ENCODE data around the gene FILIP1L. TPM values are rescaled to one million over a fixed set of nuclear protein-coding genes. Genes with fewer than 3 reads are reported as not detected.

FILIP1L gene
- total RNA-seq, 1 experiment from 2014 or later: 0.07 TPM

GRCh38 chr3:99895131-99895696 is 219.1 kb downstream of the FILIP1L start:
- no peaks in the 10 kb centered on the region for H3K36me3 ChIP-seq (replicated peaks; ENCODE audit: control insufficient read depth, insufficient read depth, low read length)
- DNase-seq: no peak

DNA sequence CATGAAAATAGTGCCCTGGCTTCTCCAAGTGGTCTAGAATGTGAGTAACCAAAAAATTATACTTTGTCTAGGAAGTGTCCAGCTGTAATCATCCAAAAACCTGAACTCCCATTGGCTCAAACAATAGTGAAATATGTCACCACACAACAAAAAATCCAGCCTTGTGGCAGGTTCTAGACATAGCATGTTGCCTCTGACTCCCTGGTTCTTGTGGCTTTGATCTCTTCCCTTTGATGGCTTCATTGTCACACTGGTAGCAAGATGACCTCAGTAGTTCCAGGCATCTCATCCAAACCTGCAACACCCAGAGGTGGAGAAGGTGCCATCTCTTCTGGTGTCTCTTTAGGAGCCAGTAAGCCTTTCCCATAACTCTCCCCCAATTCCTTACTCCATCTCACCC is 222.0 kb downstream of the FILIP1L start:
- Histone ChIP-seq H3K36me3 (replicated peaks; ENCODE audit: control insufficient read depth, insufficient read depth, low read length) (no peaks in the 10 kb centered on the region), H3K4me3 (ENCODE audit: insufficient read depth, low read depth, low read length) (no peak overlapping the region), H3K27me3 (ENCODE audit: control insufficient read depth, insufficient read depth, low read length) (no peaks in the 10 kb centered on the region)
- no peak for DNase-seq

More at GRCh38 chr3:99895131-99895696, 219.1 kb downstream of the FILIP1L start:
- H3K4me3 ChIP-seq (ENCODE audit: insufficient read depth, low read depth, low read length): no peak overlapping the region
- no peaks in the 10 kb centered on the region for H3K27me3 ChIP-seq (ENCODE audit: control insufficient read depth, insufficient read depth, low read length)

DNA sequence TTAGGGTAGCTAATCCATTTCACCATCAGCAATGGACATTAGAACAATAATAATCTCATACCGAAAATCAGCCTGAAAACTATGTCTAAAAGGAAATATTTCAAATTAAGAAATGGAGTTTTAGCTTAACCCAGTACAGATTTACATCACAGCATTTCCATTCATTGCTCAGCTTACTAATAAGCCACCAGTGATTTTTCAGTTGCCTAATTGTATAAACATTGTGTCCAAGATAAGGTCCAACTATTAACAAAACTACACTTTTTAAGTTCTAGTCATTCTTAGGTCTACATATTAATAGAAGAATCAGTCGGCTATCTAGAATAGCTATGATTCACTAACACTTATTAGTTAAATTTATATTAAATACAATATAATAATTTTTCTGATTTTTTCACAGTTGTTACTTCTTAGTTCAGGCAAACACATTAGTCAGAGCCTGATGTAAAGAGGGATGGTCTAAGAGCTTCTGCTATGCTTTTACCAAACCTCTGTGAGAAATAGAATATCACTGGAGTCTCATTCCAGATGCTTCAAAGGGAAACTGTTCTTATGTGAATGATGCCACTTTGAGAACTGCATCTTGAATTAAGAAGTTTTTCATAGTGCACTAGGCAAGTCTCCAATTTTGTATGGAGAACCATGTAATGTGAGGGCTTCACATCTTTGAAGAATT is 222.6 kb downstream of the FILIP1L start:
- DNase-seq: no peak
- H3K27me3 ChIP-seq (ENCODE audit: control insufficient read depth, insufficient read depth, low read length): no peaks in the 10 kb centered on the region
- H3K36me3 ChIP-seq (replicated peaks; ENCODE audit: control insufficient read depth, insufficient read depth, low read length): no peaks in the 10 kb centered on the region
- H3K4me3 ChIP-seq (ENCODE audit: insufficient read depth, low read depth, low read length): no peak overlapping the region

- Histone ChIP-seq H3K27me3 (ENCODE audit: control insufficient read depth, insufficient read depth, low read length) (no peaks in the 10 kb centered on the region), H3K36me3 (replicated peaks; ENCODE audit: control insufficient read depth, insufficient read depth, low read length) (no peaks in the 10 kb centered on the region), H3K4me3 (ENCODE audit: insufficient read depth, low read depth, low read length) (no peak overlapping the region)
- DNase-seq: no peak
Measured at GRCh38 chr3:99885851-99886250, 228.4 kb downstream of the FILIP1L start.

- H3K4me3 ChIP-seq (ENCODE audit: insufficient read depth, low read depth, low read length): no peak overlapping the region
- DNase-seq: no peak
- H3K27me3 ChIP-seq (ENCODE audit: control insufficient read depth, insufficient read depth, low read length): no peaks in the 10 kb centered on the region
- H3K36me3 ChIP-seq (replicated peaks; ENCODE audit: control insufficient read depth, insufficient read depth, low read length): no peaks in the 10 kb centered on the region
Measured at GRCh38 chr3:99885085-99885484, 229.2 kb downstream of the FILIP1L start.

- H3K36me3 ChIP-seq (replicated peaks; ENCODE audit: control insufficient read depth, insufficient read depth, low read length): no peaks in the 10 kb centered on the region
- DNase-seq: no peak
- H3K27me3 ChIP-seq (ENCODE audit: control insufficient read depth, insufficient read depth, low read length): no peaks in the 10 kb centered on the region; the same call in 1 of the 2 replicates
Measured at GRCh38 chr3:99884484-99884883, 229.8 kb downstream of the FILIP1L start.

GRCh38 chr3:99883693-99884092 is 230.6 kb downstream of the FILIP1L start:
- H3K27me3 ChIP-seq (ENCODE audit: control insufficient read depth, insufficient read depth, low read length): peaks cover 2% of the 10 kb centered on the region; the same call in 1 of the 2 replicates
- no peak overlapping the region for H3K4me3 ChIP-seq (ENCODE audit: insufficient read depth, low read depth, low read length)
- no peaks in the 10 kb centered on the region for H3K36me3 ChIP-seq (replicated peaks; ENCODE audit: control insufficient read depth, insufficient read depth, low read length)
- DNase-seq: no peak

More at GRCh38 chr3:99884484-99884883, 229.8 kb downstream of the FILIP1L start:
- H3K4me3 ChIP-seq (ENCODE audit: insufficient read depth, low read depth, low read length): no peak overlapping the region

- no peak for DNase-seq
- Histone ChIP-seq H3K4me3 (ENCODE audit: insufficient read depth, low read depth, low read length) (no peak overlapping the region), H3K36me3 (replicated peaks; ENCODE audit: control insufficient read depth, insufficient read depth, low read length) (no peaks in the 10 kb centered on the region)
Measured at GRCh38 chr3:99883138-99883461, 231.2 kb downstream of the FILIP1L start.

DNA sequence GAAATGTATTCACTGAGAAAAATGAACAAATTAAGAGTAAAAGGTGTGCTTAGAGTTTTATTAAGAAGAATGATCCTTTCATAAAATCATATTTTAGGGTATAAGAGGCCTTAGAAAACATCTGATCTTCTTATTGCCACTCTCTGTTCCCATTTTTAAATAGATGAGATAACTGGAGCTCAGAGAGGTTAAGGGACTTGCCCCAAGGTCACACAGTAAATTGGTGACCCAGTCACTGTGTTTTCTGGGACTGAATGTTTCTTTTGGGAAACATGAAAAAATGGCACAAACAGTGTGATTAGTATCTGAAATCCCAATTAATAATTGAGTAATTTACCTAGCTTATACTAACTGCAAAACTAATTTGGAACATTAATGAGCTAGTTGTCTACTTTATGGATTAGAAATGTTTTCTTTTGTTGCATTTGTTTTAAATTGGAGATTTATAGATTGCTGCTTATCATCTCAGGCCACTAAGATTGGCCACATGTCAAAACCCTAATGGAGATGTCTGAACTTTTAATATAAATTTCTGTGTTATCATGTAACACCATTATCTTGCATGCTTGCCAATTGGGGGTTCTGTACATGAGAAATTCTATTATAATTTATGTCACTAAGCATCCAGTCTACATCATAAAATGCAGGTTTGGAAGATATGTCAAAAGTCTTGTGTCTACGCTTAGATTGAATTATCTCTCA is 231.7 kb downstream of the FILIP1L start:
- no peaks in the 10 kb centered on the region for H3K36me3 ChIP-seq (replicated peaks; ENCODE audit: control insufficient read depth, insufficient read depth, low read length)
- H3K27me3 ChIP-seq (ENCODE audit: control insufficient read depth, insufficient read depth, low read length): peaks cover 10% of the 10 kb centered on the region; the same call in 1 of the 2 replicates
- DNase-seq: no peak
- H3K4me3 ChIP-seq (ENCODE audit: insufficient read depth, low read depth, low read length): no peak overlapping the region

More at GRCh38 chr3:99883138-99883461, 231.2 kb downstream of the FILIP1L start:
- peaks cover 5% of the 10 kb centered on the region; the same call in 1 of the 2 replicates for H3K27me3 ChIP-seq (ENCODE audit: control insufficient read depth, insufficient read depth, low read length)

DNA sequence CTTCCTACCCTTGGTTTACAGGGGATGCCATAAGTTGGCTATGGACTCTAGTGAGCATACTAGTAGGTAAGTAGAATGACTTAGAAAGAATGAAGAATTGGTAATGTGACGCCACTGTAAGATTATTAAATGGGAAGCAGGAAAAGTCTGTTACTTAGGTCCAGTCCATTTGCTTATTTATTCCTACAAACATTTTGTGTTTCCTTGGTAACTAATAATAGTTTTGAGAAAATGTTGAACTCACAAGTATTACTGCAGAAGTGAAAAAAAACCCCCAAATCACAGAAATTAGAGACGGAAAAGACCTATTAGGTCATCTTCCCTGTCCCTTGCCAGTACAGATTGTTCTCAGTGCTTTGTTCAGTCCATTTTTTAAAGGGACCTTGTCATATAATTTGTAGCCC is 233.2 kb downstream of the FILIP1L start:
- no peak for DNase-seq
- H3K27me3 ChIP-seq (ENCODE audit: control insufficient read depth, insufficient read depth, low read length): peaks cover 21% of the 10 kb centered on the region; the same call in 1 of the 2 replicates
- H3K4me3 ChIP-seq (ENCODE audit: insufficient read depth, low read depth, low read length): no peak overlapping the region
- no peaks in the 10 kb centered on the region for H3K36me3 ChIP-seq (replicated peaks; ENCODE audit: control insufficient read depth, insufficient read depth, low read length)

GRCh38 chr3:99879275-99879674 is 235.0 kb downstream of the FILIP1L start:
- DNase-seq: no peak
- Histone ChIP-seq H3K36me3 (replicated peaks; ENCODE audit: control insufficient read depth, insufficient read depth, low read length) (no peaks in the 10 kb centered on the region), H3K27me3 (ENCODE audit: control insufficient read depth, insufficient read depth, low read length) (peaks cover 30% of the 10 kb centered on the region; the same call in 1 of the 2 replicates), H3K4me3 (ENCODE audit: insufficient read depth, low read depth, low read length) (no peak overlapping the region)

DNA sequence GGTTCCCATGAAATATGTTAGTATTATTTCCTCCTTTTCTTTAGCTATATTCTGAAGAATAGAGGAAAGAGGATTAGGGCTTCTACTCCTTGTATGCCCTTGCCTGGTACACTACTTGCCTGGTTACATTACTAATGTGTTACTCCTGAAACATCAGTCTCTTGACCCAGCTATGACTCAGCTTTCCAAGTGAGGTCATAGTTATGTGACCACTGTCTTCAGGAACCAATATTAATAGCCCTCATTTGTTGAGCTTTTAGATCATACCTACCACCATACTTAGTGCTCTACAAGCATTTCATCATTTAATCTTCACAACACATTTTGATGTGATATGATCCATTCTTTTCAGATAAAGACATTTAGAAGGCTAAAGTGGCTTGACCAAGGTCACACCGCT is 236.3 kb downstream of the FILIP1L start:
- Histone ChIP-seq H3K4me3 (ENCODE audit: insufficient read depth, low read depth, low read length) (no peak overlapping the region), H3K27me3 (ENCODE audit: control insufficient read depth, insufficient read depth, low read length) (peaks cover 40% of the 10 kb centered on the region; the same call in 1 of the 2 replicates), H3K36me3 (replicated peaks; ENCODE audit: control insufficient read depth, insufficient read depth, low read length) (no peaks in the 10 kb centered on the region)
- no peak for DNase-seq

DNA sequence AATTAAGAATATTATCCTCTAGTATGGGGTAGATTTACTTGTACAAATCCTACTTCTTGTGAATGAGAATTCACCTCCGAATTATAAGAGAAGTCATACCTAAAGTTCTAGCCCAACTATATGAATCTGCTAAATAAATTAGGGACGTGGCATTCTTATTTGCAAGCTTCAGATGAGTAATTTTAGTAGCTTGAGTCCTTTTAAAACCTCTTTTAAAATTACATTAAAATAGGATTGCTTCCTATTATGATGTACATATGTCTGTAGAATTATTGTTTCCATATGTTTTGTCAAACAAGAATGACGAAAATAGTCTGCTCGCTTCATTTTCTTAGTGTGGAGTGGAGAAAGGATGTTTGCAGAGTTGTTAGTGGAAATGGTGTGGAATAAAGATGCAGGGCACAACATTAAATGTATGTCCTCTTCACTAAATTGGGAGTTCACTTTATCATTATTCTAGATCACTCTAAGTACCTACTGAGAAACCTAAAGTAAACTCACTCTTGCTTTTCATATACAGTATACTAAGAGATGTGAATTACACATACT is 237.2 kb downstream of the FILIP1L start:
- Histone ChIP-seq H3K36me3 (replicated peaks; ENCODE audit: control insufficient read depth, insufficient read depth, low read length) (no peaks in the 10 kb centered on the region), H3K4me3 (ENCODE audit: insufficient read depth, low read depth, low read length) (no peak overlapping the region), H3K27me3 (ENCODE audit: control insufficient read depth, insufficient read depth, low read length) (peaks cover 40% of the 10 kb centered on the region; the same call in 1 of the 2 replicates)
- no peak for DNase-seq

DNA sequence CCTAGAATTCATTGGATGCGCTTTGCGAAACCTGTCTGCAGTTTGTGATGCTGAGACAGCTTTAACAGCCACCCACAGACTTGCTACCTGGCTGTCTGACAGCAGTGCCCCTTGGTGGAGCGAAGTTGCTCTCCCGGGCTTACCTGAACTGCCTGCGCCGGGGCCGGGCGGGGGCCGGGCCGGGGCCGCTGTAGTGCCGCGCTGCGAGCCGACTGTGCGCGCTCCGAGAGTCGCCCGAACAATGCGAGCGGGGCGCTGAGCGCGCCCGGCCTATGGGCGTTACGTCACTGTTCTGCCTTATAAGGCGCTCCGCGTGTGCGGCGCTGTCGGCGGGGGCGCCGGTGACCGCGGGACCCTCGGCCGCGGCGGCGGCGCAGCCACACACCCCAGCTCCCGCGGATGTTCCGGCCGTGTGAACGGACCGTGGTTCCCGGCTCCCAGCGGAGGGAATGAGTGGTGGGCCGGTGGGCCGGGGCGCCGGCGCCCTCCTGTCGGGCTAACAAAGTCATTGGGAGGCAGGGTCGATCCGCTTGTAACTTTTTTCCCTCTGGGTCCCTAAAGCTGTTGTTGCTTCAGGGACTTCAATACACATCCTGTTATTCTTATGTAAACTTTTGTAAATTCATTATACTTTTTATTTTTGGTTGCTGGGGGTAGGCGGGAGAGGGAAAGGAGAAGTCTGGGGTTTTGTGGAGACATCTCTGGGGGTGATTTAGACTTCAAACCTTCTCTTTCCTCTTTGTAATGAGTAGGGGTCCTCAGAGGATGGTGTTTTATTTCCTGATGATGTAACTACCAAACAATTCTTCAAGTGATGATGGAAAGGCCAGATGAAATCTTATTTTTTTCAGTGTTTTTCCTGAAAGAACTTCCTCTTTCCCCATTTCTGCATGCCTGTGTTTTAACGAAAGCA is 238.1 kb downstream of the FILIP1L start:
- Histone ChIP-seq H3K4me3 (ENCODE audit: insufficient read depth, low read depth, low read length) (peak overlapping the region; percentile 41), H3K36me3 (replicated peaks; ENCODE audit: control insufficient read depth, insufficient read depth, low read length) (no peaks in the 10 kb centered on the region), H3K27me3 (ENCODE audit: control insufficient read depth, insufficient read depth, low read length) (peaks cover 42% of the 10 kb centered on the region; the same call in 1 of the 2 replicates)
- DNase-seq: peak; percentile 88

All from H7 (cell line).